ENCODE results near the gene DYNLL1. TPM values are rescaled to one million over a fixed set of nuclear protein-coding genes. Genes with fewer than 3 reads are reported as not detected.

The DYNLL1 gene
- total RNA-seq, 1 donor from 2014 or later: 392 TPM

DNA sequence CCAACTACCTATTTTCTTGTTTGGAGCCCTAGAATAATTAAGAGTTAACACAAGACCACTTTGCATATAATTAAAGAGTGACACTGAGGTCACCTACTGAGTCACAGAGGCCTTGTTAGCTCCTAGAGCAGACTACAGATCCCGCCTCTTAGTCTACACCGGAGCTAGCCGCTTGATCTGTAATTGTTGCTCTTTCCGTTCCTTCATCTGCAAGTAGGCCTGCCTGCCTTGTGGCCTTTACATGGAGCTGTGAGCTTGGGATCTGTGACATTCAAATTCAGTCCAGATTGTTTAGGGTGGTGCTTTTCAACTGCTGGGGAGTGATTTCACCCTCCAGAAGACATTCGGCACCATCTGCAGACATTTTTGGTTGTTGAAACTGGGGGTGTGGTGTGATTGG is 5.6 kb upstream of the DYNLL1 start:
- Mint-ChIP-seq H3K36me3 (ENCODE audit: low read depth, unreplicated experiment) (peaks cover 21% of the 10 kb centered on the region), H3K27ac (ENCODE audit: unreplicated experiment) (no peak overlapping the region), H3K27me3 (ENCODE audit: unreplicated experiment) (peaks cover 9% of the 10 kb centered on the region), H3K9me3 (ENCODE audit: unreplicated experiment) (no peaks in the 10 kb centered on the region), H3K4me3 (ENCODE audit: unreplicated experiment) (no peak overlapping the region), H3K4me1 (ENCODE audit: unreplicated experiment) (peaks cover 14% of the 10 kb centered on the region)
- no peak for DNase-seq (ENCODE audit: low spot score)
- no peak for TF ChIP-seq CTCF (IDR thresholded peaks at IDR 0.05; ENCODE audit: unreplicated experiment)

GRCh38 chr12:120490833-120491512 is 4.9 kb upstream of the DYNLL1 start:
- Mint-ChIP-seq H3K9me3 (ENCODE audit: unreplicated experiment) (no peaks in the 10 kb centered on the region), H3K27me3 (ENCODE audit: unreplicated experiment) (peaks cover 10% of the 10 kb centered on the region), H3K4me1 (ENCODE audit: unreplicated experiment) (peaks cover 14% of the 10 kb centered on the region), H3K36me3 (ENCODE audit: low read depth, unreplicated experiment) (peaks cover 21% of the 10 kb centered on the region), H3K27ac (ENCODE audit: unreplicated experiment) (no peak overlapping the region), H3K4me3 (ENCODE audit: unreplicated experiment) (no peak overlapping the region)
- DNase-seq (ENCODE audit: low spot score): no peak
- no peak for TF ChIP-seq CTCF (IDR thresholded peaks at IDR 0.05; ENCODE audit: unreplicated experiment)

- Mint-ChIP-seq H3K4me3 (ENCODE audit: unreplicated experiment) (peak overlapping the region; percentile 99), H3K27ac (ENCODE audit: unreplicated experiment) (peak overlapping the region; percentile 90), H3K4me1 (ENCODE audit: unreplicated experiment) (peaks cover 22% of the 10 kb centered on the region), H3K9me3 (ENCODE audit: unreplicated experiment) (no peaks in the 10 kb centered on the region), H3K27me3 (ENCODE audit: unreplicated experiment) (peaks cover 5% of the 10 kb centered on the region), H3K36me3 (ENCODE audit: low read depth, unreplicated experiment) (peaks cover 21% of the 10 kb centered on the region)
- TF ChIP-seq CTCF (IDR thresholded peaks at IDR 0.05; ENCODE audit: unreplicated experiment): no peak
- DNase-seq (ENCODE audit: low spot score): no peak
These were observed 655 bp upstream of the DYNLL1 start for GRCh38 chr12:120495186-120495730.

DNA sequence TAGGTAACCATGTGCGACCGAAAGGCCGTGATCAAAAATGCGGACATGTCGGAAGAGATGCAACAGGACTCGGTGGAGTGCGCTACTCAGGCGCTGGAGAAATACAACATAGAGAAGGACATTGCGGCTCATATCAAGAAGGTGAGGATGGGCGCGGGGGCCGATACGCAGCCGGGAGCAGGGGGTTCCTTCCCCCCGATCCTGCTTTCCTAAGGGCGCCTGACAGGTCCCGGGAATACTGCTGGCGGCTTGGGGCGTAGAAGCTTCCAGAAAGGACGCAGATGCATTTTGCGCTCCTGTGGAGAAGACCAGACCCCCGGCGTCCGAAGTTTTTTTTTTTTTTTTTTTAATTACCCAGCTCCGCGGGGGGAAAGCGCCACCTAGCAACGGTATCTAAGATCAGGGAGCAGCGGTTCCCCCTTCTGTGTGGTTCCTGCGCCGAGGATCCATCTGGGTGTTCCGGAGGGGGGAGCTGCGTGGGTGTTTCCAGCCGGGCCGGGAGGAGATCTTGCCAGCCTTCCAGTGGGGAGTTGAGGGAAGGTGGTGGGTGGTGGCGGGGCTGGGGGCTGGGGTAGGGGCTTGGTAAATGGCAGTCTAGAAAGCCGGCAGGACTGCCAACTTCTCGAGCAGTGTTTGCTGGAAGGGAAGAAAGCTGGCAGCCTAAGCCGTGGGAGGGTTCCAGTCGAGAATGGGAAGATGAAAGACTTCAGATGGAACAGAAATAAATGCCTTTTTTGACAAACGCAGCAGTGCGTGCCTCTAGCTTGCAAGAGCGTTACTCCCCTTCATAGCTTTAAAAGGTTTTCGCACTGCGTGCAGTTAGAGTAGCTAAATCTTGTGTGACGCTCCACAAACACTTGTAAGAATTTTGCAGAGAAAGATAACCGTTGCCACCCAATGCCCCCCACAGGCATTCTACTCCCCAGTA is 764 bp downstream of the DYNLL1 start:
- H3K27me3 Mint-ChIP-seq (ENCODE audit: unreplicated experiment): peaks cover 5% of the 10 kb centered on the region
- peak overlapping the region; percentile 70 for H3K27ac Mint-ChIP-seq (ENCODE audit: unreplicated experiment)
- H3K4me3 Mint-ChIP-seq (ENCODE audit: unreplicated experiment): peak overlapping the region; percentile 99
- H3K9me3 Mint-ChIP-seq (ENCODE audit: unreplicated experiment): no peaks in the 10 kb centered on the region
- peaks cover 14% of the 10 kb centered on the region for H3K36me3 Mint-ChIP-seq (ENCODE audit: low read depth, unreplicated experiment)
- H3K4me1 Mint-ChIP-seq (ENCODE audit: unreplicated experiment): peaks cover 22% of the 10 kb centered on the region
- peak; percentile 41 for DNase-seq (ENCODE audit: low spot score)
- no peak for TF ChIP-seq CTCF (IDR thresholded peaks at IDR 0.05; ENCODE audit: unreplicated experiment)

Measured in endothelial cell (in vitro differentiated cells).